ENCODE measurements around the gene SHLD1.

Gene SHLD1

GRCh38 chr20:5910186-5910585, 160.0 kb downstream of the SHLD1 start:
- Mint-ChIP-seq H3K4me3 (no peak overlapping the region), H3K4me1 (peaks cover 5 to 18% of the 10 kb centered on the region in 2 donors), H3K36me3 (peaks cover 0 to 3% of the 10 kb centered on the region in 2 donors), H3K9me3 (no peaks in the 10 kb centered on the region), H3K27ac (no peak overlapping the region), H3K27me3 (peaks cover 63% of the 10 kb centered on the region in 2 donors)
- ATAC-seq (replicated peaks): no peak
- DNase-seq: no peak

- Mint-ChIP-seq H3K9me3 (no peaks in the 10 kb centered on the region), H3K4me1 (peaks cover 5 to 18% of the 10 kb centered on the region in 2 donors), H3K27ac (no peak overlapping the region), H3K27me3 (peaks cover 56 to 61% of the 10 kb centered on the region in 2 donors), H3K36me3 (peaks cover 0 to 3% of the 10 kb centered on the region in 2 donors), H3K4me3 (no peak overlapping the region)
- DNase-seq (no peak), ATAC-seq (replicated peaks) (no peak)
Observed at GRCh38 chr20:5913166-5913565, 163.0 kb downstream of the SHLD1 start.

Data from stimulated activated naive B cell treated with anti-CD40 and anti-IgM and Interleukin-4, amounts not matched to agents 10 μg/mL and 1 μg/mL and 100 μg/mL, for 72 hours (primary cell).